Progenitor cell of endocrine pancreas (in vitro differentiated cells): Measurements from ENCODE around the gene CDC25B. TPM values are rescaled to one million over a fixed set of nuclear protein-coding genes. Genes with fewer than 3 reads are reported as not detected.
"Not testable (repeated sequence)": the region's sequence is repeated elsewhere in the genome, so short reads cannot be mapped to it uniquely, and the experiment has no call there.

ENCODE experiments used
- DNase-seq: peaks from one replicate; pipeline ENCODE4 v3.0.0; 2021; ENCODE audit warnings: low spot score; ENCODE audit not compliant: unreplicated experiment
- H3K27ac Mint-ChIP-seq: 2 replicates; pipeline ENCODE4 v1.8.0; 2021; ENCODE audit warnings: mild to moderate bottlenecking, moderate library complexity, mixed read lengths
- H3K27me3 Mint-ChIP-seq: 2 replicates; pipeline ENCODE4 v1.8.0; 2021; ENCODE audit warnings: mixed read lengths
- H3K36me3 Mint-ChIP-seq: 2 replicates; pipeline ENCODE4 v1.8.0; 2022; ENCODE audit warnings: mixed read lengths; ENCODE audit not compliant: insufficient read depth
- H3K4me1 Mint-ChIP-seq: 2 replicates; pipeline ENCODE4 v1.8.0; 2021; ENCODE audit warnings: low read depth, mixed read lengths
- H3K4me3 Mint-ChIP-seq: 2 replicates; pipeline ENCODE4 v1.8.0; 2021; ENCODE audit warnings: low read depth, mild to moderate bottlenecking, moderate library complexity, mixed read lengths
- H3K9me3 Mint-ChIP-seq: 2 replicates; pipeline ENCODE4 v1.8.0; 2021; ENCODE audit warnings: low read depth, mixed read lengths
- total RNA-seq: library from RNA; stranded (reverse); gene quantifications from 2 replicates; pipeline ENCODE4 v1.2.1, GENCODE V29; 2021
- TF ChIP-seq, protein P1 (sequence below): fragments of 200-600 bp; sonication (generic); IDR thresholded peaks from one replicate; pipeline ENCODE4 v1.5.0; 2021; ENCODE audit warnings: antibody characterized with exemption, mild to moderate bottlenecking; ENCODE audit not compliant: unreplicated experiment

The CDC25B gene
- total RNA-seq, 1 donor from 2014 or later: 36.7 TPM

- DNase-seq: no peak
- Mint-ChIP-seq H3K4me1 (peaks cover 12% of the 10 kb centered on the region), H3K36me3 (peaks cover 3% of the 10 kb centered on the region), H3K27me3 (no peaks in the 10 kb centered on the region), H3K27ac (peak overlapping the region; percentile 24), H3K4me3 (peak overlapping the region; percentile 85), H3K9me3 (no peaks in the 10 kb centered on the region)
- TF ChIP-seq, protein P1, sequence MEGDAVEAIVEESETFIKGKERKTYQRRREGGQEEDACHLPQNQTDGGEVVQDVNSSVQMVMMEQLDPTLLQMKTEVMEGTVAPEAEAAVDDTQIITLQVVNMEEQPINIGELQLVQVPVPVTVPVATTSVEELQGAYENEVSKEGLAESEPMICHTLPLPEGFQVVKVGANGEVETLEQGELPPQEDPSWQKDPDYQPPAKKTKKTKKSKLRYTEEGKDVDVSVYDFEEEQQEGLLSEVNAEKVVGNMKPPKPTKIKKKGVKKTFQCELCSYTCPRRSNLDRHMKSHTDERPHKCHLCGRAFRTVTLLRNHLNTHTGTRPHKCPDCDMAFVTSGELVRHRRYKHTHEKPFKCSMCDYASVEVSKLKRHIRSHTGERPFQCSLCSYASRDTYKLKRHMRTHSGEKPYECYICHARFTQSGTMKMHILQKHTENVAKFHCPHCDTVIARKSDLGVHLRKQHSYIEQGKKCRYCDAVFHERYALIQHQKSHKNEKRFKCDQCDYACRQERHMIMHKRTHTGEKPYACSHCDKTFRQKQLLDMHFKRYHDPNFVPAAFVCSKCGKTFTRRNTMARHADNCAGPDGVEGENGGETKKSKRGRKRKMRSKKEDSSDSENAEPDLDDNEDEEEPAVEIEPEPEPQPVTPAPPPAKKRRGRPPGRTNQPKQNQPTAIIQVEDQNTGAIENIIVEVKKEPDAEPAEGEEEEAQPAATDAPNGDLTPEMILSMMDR: no peak
Measured at GRCh38 chr20:3821996-3822395, 25.9 kb downstream of the CDC25B start.

- Mint-ChIP-seq H3K4me1 (peaks cover 11% of the 10 kb centered on the region), H3K9me3 (no peaks in the 10 kb centered on the region)
Measured at GRCh38 chr20:3823881-3824280, 27.8 kb downstream of the CDC25B start.

GRCh38 chr20:3825526-3825925 is 29.4 kb downstream of the CDC25B start:
- no peak for DNase-seq
- Mint-ChIP-seq H3K9me3 (no peaks in the 10 kb centered on the region), H3K4me3 (no peak overlapping the region), H3K36me3 (peaks cover 7% of the 10 kb centered on the region), H3K27ac (no peak overlapping the region), H3K27me3 (no peaks in the 10 kb centered on the region), H3K4me1 (peaks cover 7% of the 10 kb centered on the region)
- TF ChIP-seq, protein P1: no peak

More at GRCh38 chr20:3823881-3824280, 27.8 kb downstream of the CDC25B start:
- TF ChIP-seq, protein P1: no peak
- Mint-ChIP-seq H3K27me3 (no peaks in the 10 kb centered on the region), H3K4me3 (no peak overlapping the region), H3K36me3 (peaks cover 4% of the 10 kb centered on the region), H3K27ac (no peak overlapping the region)
- DNase-seq: no peak

- DNase-seq: no peak
- Mint-ChIP-seq H3K4me3 (no peak overlapping the region), H3K9me3 (no peaks in the 10 kb centered on the region), H3K4me1 (peaks cover 2% of the 10 kb centered on the region), H3K27ac (peak overlapping the region; percentile 31), H3K27me3 (no peaks in the 10 kb centered on the region), H3K36me3 (peaks cover 7% of the 10 kb centered on the region)
- TF ChIP-seq, protein P1: no peak
Measured at GRCh38 chr20:3826420-3826819, 30.3 kb downstream of the CDC25B start.

GRCh38 chr20:3828798-3829197 is 32.7 kb downstream of the CDC25B start:
- Mint-ChIP-seq H3K4me3 (no peak overlapping the region), H3K27ac (no peak overlapping the region)
- TF ChIP-seq, protein P1: no peak

DNA sequence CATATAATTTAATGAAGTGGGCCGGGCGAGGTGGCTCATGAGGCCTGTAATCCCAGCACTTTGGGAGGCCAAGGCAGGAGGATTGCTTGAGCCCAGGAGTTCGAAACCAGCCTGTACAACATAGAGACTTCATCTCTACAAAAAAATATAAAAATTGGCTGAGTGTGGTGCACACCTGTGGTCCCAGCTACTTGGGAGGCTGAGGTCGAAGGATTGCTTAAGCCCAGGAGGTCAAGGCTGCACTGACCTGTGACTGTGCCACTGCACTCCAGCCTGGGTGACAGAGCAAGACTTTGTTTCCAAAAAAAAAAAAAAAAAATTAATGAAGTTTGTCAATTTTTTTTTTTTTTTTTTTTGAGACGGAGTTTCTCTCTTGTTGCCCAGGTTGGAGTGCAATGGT is 33.8 kb downstream of the CDC25B start:
- H3K9me3 Mint-ChIP-seq, H3K4me1 Mint-ChIP-seq, H3K4me3 Mint-ChIP-seq, DNase-seq, H3K27me3 Mint-ChIP-seq, H3K27ac Mint-ChIP-seq, H3K36me3 Mint-ChIP-seq: not testable (repeated sequence)

More at GRCh38 chr20:3828798-3829197, 32.7 kb downstream of the CDC25B start:
- Mint-ChIP-seq H3K4me1 (no peaks in the 10 kb centered on the region), H3K9me3 (no peaks in the 10 kb centered on the region), H3K27me3 (no peaks in the 10 kb centered on the region), H3K36me3 (peaks cover 7% of the 10 kb centered on the region)
- DNase-seq: no peak
